Measurements from ENCODE around the gene SLC51B.
"Not testable (repeated sequence)": the region's sequence is repeated elsewhere in the genome, so short reads cannot be mapped to it uniquely, and the experiment has no call there.

SLC51B gene

GRCh38 chr15:65038836-65039235 lies 6.4 kb upstream of the SLC51B start:
- in situ Hi-C loops (cut with HindIII; ENCODE audit: low sequenced_read_pairs): no loop called here
- H3K4me3 ChIP-seq (ENCODE audit: low read depth, low read length): no peak overlapping the region
- DNase-seq (ENCODE audit: low read depth): no peak
- no peak for TF ChIP-seq CTCF (IDR thresholded peaks at IDR 0.05; ENCODE audit: low read depth, low read length, missing control alignments)

- TF ChIP-seq CTCF (IDR thresholded peaks at IDR 0.05; ENCODE audit: low read depth, low read length, missing control alignments): no peak
- H3K4me3 ChIP-seq (ENCODE audit: low read depth, low read length): no peak overlapping the region
- DNase-seq (ENCODE audit: low read depth): no peak
- in situ Hi-C loops (cut with HindIII; ENCODE audit: low sequenced_read_pairs): no loop called here
Measured at GRCh38 chr15:65040461-65040860, 4.7 kb upstream of the SLC51B start.

GRCh38 chr15:65041787-65042186 lies 3.4 kb upstream of the SLC51B start:
- TF ChIP-seq CTCF (IDR thresholded peaks at IDR 0.05; ENCODE audit: low read depth, low read length, missing control alignments): no peak
- no peak overlapping the region for H3K4me3 ChIP-seq (ENCODE audit: low read depth, low read length)
- DNase-seq (ENCODE audit: low read depth): no peak
- in situ Hi-C loops (cut with HindIII; ENCODE audit: low sequenced_read_pairs): no loop called here

GRCh38 chr15:65042776-65043327 lies 2.3 kb upstream of the SLC51B start:
- no peak for TF ChIP-seq CTCF (IDR thresholded peaks at IDR 0.05; ENCODE audit: low read depth, low read length, missing control alignments)
- in situ Hi-C loops (cut with HindIII; ENCODE audit: low sequenced_read_pairs): no loop called here
- H3K4me3 ChIP-seq (ENCODE audit: low read depth, low read length): no peak overlapping the region
- DNase-seq (ENCODE audit: low read depth): no peak

- H3K4me3 ChIP-seq (ENCODE audit: low read depth, low read length); DNase-seq (ENCODE audit: low read depth); in situ Hi-C loops (cut with HindIII; ENCODE audit: low sequenced_read_pairs): not testable (repeated sequence)
Measured at GRCh38 chr15:65044218-65044617, 969 bp upstream of the SLC51B start.

- in situ Hi-C loops (cut with HindIII; ENCODE audit: low sequenced_read_pairs): no loop called here
- DNase-seq (ENCODE audit: low read depth): no peak
- TF ChIP-seq CTCF (IDR thresholded peaks at IDR 0.05; ENCODE audit: low read depth, low read length, missing control alignments): no peak
- H3K4me3 ChIP-seq (ENCODE audit: low read depth, low read length): no peak overlapping the region
Measured at GRCh38 chr15:65048241-65048640, 3.1 kb downstream of the SLC51B start.

GRCh38 chr15:65049418-65049840 lies 4.2 kb downstream of the SLC51B start:
- DNase-seq (ENCODE audit: low read depth): peak; percentile 75
- no peak for TF ChIP-seq CTCF (IDR thresholded peaks at IDR 0.05; ENCODE audit: low read depth, low read length, missing control alignments)
- peak overlapping the region; percentile 38 for H3K4me3 ChIP-seq (ENCODE audit: low read depth, low read length)
- in situ Hi-C loops (cut with HindIII; ENCODE audit: low sequenced_read_pairs): no loop called here
